HG03432 (cell line): ENCODE data around the gene NFAM1.

Experiments
- ATAC-seq: cut with Tn5 transposase; IDR thresholded peaks from one replicate; pipeline ENCODE4 v1.9.1; 2021; ENCODE audit warnings: mild to moderate bottlenecking, moderate library complexity; ENCODE audit not compliant: unreplicated experiment

Gene NFAM1

DNA sequence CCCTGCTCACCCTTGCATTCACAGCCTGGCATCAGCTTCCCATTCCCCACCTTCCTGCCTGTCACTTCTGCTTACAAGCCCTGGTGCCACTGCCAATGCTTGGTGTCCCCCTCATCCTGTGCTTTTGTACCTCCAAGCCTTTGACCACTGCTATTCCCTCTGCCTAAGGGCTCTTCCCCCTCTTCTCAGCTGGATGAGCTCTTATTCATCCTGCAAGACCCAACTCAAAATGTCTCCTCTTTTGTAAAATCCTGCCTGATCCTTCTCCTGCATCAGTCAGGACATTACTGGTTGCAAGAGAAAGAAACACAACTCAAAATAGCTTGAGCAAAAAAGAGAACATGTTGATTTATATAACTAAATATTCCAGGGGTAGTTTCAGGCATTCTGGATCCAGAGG, 94.8 kb downstream of the NFAM1 start:
- ATAC-seq: no peak

DNA sequence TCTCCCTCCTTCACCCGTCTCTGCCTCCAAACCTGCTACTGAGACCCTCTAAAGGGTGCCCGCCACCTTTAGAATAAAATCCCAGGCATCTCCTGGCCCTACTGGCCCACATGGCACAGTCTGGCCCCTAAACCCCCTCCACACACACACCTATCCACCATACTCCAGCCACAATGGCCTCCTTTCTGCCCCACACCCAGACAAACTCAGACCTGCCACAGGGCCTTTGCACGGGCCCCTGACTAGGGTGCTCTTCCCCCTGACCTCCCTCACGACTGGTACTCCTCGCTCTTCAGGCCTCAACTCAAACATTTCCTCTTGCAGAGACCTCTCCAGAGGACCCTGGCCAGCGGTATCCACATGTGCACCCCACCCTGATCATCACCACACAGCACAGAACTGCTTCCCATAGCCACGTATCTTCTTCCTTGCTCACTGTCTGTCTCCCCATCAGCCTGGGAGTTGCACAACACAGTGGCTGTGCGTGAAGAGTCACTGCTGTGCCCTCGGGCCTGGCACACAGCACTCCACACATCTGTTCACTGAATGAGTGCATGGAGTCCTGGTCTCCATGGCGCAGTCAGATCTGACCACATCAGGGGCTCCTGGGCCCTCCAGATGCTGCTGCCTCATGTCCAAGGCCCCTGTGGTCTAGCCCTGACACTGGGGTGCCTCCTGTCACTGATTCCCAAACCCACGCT, 95.5 kb downstream of the NFAM1 start:
- no peak for ATAC-seq

DNA sequence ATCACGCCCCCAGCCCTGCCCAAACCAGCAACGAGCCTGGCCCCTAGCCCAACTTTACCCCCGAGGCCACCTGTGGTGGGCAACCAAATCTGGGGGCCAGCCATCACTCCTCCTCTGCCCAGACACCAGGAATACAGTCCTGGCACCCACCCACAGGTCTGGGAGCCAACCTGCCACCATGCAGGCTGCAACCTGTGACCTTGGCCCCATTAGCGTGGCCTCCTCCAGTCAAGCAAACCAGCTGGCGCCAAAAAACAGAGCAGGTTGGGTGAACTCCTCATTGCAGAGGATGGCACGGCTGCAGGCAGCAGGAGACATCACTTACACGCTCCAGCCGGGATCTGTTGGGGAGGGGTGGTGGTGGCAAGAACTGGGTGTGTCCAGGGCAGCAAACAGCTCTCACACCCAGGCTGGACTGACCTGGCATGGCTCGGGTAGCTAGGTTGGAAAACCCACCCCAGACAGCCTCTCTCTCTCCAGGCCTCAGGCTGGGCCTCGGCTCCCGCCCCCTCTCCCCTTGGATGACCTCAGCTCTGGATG, 96.3 kb downstream of the NFAM1 start:
- ATAC-seq: no peak

DNA sequence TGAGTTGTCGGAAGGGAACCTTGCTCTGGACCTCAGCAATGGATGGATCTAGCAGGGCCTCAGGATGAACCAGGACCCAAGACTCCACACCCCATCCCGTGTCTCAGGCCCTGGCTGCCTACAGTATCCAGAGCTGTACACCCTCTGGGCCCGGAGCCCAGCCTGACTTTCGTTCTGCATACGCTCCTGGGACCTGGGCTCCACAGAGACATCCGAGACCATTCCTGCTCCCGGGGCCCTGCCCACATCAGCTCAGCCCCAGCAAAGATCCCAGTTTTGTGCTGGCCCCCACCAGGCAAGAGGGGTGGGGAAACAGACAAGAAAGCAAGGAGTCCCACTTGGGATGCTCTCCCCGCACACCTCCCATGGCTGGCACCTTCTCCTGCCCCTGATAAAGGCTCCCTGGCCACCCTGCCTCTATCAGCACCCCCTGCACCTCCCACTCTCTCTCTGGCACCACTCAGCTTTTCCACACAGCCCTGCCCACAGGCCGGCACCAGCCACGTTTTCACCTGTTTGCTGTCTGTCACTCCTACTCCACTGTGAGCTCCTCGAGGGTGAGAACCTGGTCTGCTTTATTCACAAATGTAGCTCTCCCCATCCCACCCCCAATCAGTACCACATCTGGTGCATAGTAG, 97.2 kb downstream of the NFAM1 start:
- ATAC-seq: no peak

DNA sequence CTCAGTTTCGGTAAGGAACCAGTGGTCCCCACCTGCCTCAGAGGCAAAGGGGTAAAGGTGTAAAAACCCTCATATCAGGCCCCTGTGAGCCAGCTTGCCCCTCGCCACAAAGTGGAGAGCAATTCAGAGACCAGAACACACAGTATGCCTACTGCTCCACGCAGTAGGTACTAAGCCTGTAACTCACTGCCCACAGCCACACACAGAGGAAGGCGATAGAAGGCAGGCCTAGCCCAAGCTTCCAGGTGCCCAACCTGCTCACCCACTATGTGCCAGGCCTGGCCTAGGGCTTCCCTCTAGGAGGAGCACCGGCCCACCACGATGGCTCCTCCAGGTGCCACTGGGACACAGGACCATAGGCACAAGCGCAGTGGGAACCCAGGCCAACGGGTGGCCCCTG, 98.7 kb downstream of the NFAM1 start:
- ATAC-seq: no peak

DNA sequence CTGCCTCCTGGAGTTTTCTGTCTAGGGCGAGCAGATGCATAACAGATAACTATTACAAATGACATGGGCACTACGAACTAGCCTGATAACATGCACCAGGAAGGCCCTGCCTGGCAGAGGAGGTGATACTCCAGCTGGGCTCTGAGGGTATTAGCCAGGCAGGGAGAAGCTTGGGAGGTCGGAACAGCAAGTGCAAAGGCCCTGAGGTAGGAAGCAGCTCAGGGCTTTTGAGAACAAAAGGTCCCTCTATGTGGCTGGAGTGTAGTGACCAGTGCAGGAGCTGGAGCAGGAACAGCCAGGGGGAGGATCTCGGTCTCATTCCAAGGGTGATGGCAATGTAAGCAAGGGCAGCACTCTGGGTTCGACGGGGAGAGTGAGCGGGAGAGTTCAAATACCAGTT, 100.1 kb downstream of the NFAM1 start:
- ATAC-seq: no peak

DNA sequence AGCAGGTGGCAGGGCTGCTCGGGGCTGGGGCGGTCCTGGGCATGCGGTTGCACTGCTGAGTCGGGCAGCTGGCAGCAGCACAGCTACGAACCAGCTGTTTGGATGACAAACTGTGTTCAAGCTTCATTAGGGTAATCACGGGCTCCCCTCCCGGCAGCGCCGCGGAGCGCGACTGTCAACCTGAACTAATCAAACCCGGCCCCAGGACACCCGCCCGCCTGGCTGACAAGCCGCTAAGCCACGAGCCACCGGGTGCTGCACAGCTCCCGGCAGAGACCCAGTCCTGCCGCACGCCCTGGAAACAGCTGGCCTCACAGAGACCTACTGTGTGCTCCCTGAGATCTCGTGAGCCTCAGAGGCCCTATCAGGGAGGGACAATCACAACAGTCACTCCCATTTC, 101.2 kb downstream of the NFAM1 start:
- no peak for ATAC-seq
